CD4-positive, alpha-beta memory T cell (primary cell): ENCODE data around the gene PARP14. TPM values are rescaled to one million over a fixed set of nuclear protein-coding genes. Genes with fewer than 3 reads are reported as not detected.
"Not testable (repeated sequence)": the region's sequence is repeated elsewhere in the genome, so short reads cannot be mapped to it uniquely, and the experiment has no call there.

ENCODE experiments used
- CTCF ChIA-PET: fragments of 350-600 bp; sonication (Branson Sonifier 250); formaldehyde crosslinking; loops from one replicate; lab custom pipeline; 2021; ENCODE audit warnings: inconsistent platforms; ENCODE audit not compliant: partially characterized antibody; lab: Charles Lee
- POLR2A ChIA-PET: fragments of 350-600 bp; sonication (Branson Sonifier 250); formaldehyde crosslinking; loops from one replicate; lab custom pipeline; 2021; ENCODE audit not compliant: partially characterized antibody; lab: Charles Lee
- DNase-seq, 5 donors: peaks; one replicate each; pipeline versions ENCODE4 v3.0.0 to v3.0.0-alpha.2; 2020 to 2022; ENCODE audit warnings: mixed read lengths in 1 of 5
- H3K27ac ChIP-seq: one replicate; pipeline ENCODE4 v1.7.0; 2013; ENCODE audit warnings: low read depth, low read length
- H3K27me3 ChIP-seq: 2 replicates; pipeline ENCODE4 v1.7.0; 2013; ENCODE audit warnings: mild to moderate bottlenecking, low read length, moderate library complexity; ENCODE audit not compliant: insufficient read depth
- H3K36me3 ChIP-seq: 2 replicates; pipeline ENCODE4 v1.7.0; 2013; ENCODE audit warnings: mild to moderate bottlenecking, low read length, moderate library complexity; ENCODE audit not compliant: insufficient read depth
- H3K4me1 ChIP-seq: 2 replicates; pipeline ENCODE4 v1.7.0; 2013; ENCODE audit warnings: mild to moderate bottlenecking, low read length, moderate library complexity; ENCODE audit not compliant: insufficient read depth
- H3K4me3 ChIP-seq, 2 donors: one replicate each; pipeline ENCODE4 v1.7.0; 2013; ENCODE audit warnings: low read length in 2 of 2, mild to moderate bottlenecking in 1 of 2
- H3K9me3 ChIP-seq, 2 donors: one replicate each; pipeline ENCODE4 v1.7.0; 2013; ENCODE audit warnings: low read length in 2 of 2, control low read depth in 1 of 2; ENCODE audit not compliant: control insufficient read depth in 1 of 2
- H3K27ac Mint-ChIP-seq, 7 donors: one replicate each; pipeline ENCODE4 v1.8.0; 2020 to 2021; ENCODE audit warnings: mixed read lengths in 7 of 7, mild to moderate bottlenecking in 6 of 7, inconsistent platforms in 3 of 7, moderate library complexity in 3 of 7
- H3K27me3 Mint-ChIP-seq, 2 donors: one replicate each; pipeline ENCODE4 v1.8.0; 2020 to 2021; ENCODE audit warnings: mixed read lengths in 2 of 2
- H3K36me3 Mint-ChIP-seq, 2 donors: one replicate each; pipeline ENCODE4 v1.8.0; 2020 to 2021; ENCODE audit warnings: mixed read lengths in 2 of 2, inconsistent platforms in 1 of 2, mild to moderate bottlenecking in 1 of 2
- H3K4me1 Mint-ChIP-seq, 4 donors: one replicate each; pipeline ENCODE4 v1.8.0; 2020 to 2021; ENCODE audit warnings: mixed read lengths in 4 of 4, mild to moderate bottlenecking in 1 of 4
- H3K4me3 Mint-ChIP-seq, 8 donors: one replicate each; pipeline ENCODE4 v1.8.0; 2020 to 2021; ENCODE audit warnings: mixed read lengths in 8 of 8, mild to moderate bottlenecking in 7 of 8, moderate library complexity in 6 of 8, inconsistent platforms in 3 of 8
- H3K9me3 Mint-ChIP-seq, 8 donors: one replicate each; pipeline ENCODE4 v1.8.0; 2020 to 2021; ENCODE audit warnings: mixed read lengths in 8 of 8, mild to moderate bottlenecking in 5 of 8, inconsistent platforms in 3 of 8, moderate library complexity in 1 of 8
- intact Hi-C: fragments of 100-400 bp; cut with micrococcal nuclease; formaldehyde crosslinking; loops from one replicate; pipeline ENCODE4 v1.15.1; 2023
- polyA plus RNA-seq, 2 donors: library from polyadenylated mRNA; unstranded; fragments of 300-500 nt; fragmentation: Illumina TruSeq; gene quantifications; one replicate each; pipeline ENCODE4 v1.2.3, GENCODE V29; 2021
- total RNA-seq, 2 experiments: library from RNA; stranded (reverse); gene quantifications; one replicate each; pipeline ENCODE4 v1.2.3, GENCODE V29; 2021

PARP14 gene
- total and polyA plus RNA-seq, 4 experiments from 2014 or later: 5.4 to 79.6 (median 43.9) TPM

DNA sequence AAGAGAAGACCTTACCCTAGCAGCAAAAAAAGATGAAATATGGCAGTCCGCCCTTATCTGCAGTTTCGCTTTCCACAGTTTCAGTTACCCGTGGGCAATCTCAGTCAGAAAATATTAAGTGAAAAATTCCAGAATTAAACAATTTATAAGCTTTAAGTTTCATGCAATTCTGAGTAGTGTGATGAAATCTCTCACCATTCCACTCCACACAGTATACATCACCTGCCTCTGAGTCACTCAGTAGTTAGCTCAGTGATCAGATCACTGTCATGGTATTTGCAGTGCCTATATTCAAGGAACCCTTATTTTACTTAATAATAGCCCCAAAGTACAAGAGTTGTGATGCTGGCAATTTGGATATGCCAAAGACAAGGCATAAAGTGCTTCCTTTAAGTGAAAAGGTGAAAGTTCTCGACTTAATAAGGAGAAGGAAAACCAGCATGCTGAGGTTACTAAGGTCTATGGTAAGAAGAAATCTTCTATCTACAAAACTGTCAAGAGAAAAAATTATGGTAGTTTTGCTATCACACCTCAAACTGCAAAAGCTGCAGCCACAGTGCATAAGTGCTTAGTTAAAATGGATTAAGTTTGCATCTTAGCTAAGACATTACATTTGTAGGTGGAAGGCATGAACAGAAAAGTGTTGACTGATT, 64.9 kb downstream of the PARP14 start:
- peaks cover 46 to 54% of the 10 kb centered on the region in 2 donors for H3K36me3 Mint-ChIP-seq
- ChIA-PET POLR2A (no interaction called here), CTCF (interaction anchor here (0.8 to 1.6 kb wide), 2 partner anchors 10 to 11 kb away, joined by 4 to 7 read pairs; no protein-coding TSS in a partner anchor)
- no peak overlapping the region for H3K4me3 Mint-ChIP-seq
- H3K4me1 Mint-ChIP-seq: no peaks in the 10 kb centered on the region
- no peaks in the 10 kb centered on the region for H3K36me3 ChIP-seq
- no peaks in the 10 kb centered on the region for H3K27me3 Mint-ChIP-seq
- no peaks in the 10 kb centered on the region for H3K9me3 ChIP-seq
- no peak overlapping the region for H3K4me3 ChIP-seq
- H3K9me3 Mint-ChIP-seq: peaks cover 0 to 4% (median 0%) of the 10 kb centered on the region in 8 donors
- H3K27me3 ChIP-seq: no peaks in the 10 kb centered on the region
- no peak overlapping the region for H3K27ac Mint-ChIP-seq
- H3K27ac ChIP-seq: no peak overlapping the region
- no peak for DNase-seq
- H3K4me1 ChIP-seq: no peaks in the 10 kb centered on the region
- intact Hi-C loops: no loop called here

DNA sequence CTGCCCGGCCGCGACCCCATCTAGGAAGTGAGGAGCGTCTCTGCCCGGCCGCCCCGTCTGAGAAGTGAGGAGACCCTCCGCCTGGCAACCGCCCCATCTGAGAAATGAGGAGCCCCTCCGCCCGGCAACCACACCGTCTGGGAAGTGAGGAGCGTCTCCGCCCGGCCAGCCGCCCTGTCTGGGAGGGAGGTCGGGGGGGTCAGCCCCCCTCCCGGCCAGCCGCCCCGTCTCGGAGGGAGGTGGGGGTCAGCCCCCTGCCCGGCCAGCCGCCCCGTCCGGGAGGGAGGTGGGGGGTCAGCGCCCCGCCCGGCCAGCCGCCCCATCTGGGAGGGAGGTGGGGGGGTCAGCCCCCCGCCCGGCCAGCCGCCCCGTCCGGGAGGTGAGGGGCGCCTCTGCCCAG, 66.7 kb downstream of the PARP14 start:
- H3K4me1 ChIP-seq, CTCF ChIA-PET, H3K4me3 ChIP-seq, H3K27ac Mint-ChIP-seq, H3K9me3 ChIP-seq, H3K4me1 Mint-ChIP-seq, H3K27ac ChIP-seq, POLR2A ChIA-PET, H3K4me3 Mint-ChIP-seq, H3K27me3 Mint-ChIP-seq, H3K9me3 Mint-ChIP-seq, H3K27me3 ChIP-seq, DNase-seq, H3K36me3 ChIP-seq, intact Hi-C loops: not testable (repeated sequence)
- H3K36me3 Mint-ChIP-seq: peaks cover 50% of the 10 kb centered on the region in 2 donors

DNA sequence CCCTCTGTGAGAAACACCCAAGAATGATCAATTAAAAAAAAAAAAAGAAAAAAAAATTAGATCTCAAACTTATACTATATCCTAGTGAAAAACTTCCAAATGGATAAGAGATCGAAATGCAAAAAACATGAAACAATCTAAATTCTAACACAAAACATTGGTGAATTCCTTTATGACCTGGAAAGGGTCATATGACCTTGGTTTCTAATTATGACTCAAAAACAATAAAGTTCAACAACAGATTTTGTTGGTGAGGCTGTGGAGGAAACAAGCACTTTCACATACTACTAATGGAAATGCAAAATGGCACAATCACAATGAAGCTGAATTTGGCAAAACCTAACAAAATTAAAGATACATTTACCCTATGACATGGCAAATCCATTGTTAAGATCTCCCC, 67.7 kb downstream of the PARP14 start:
- H3K27ac Mint-ChIP-seq: no peak overlapping the region
- H3K9me3 Mint-ChIP-seq: peaks cover 0 to 3% (median 0%) of the 10 kb centered on the region in 8 donors
- peaks cover 49 to 50% of the 10 kb centered on the region in 2 donors for H3K36me3 Mint-ChIP-seq
- intact Hi-C loops: no loop called here
- POLR2A ChIA-PET: no interaction called here
- Histone ChIP-seq H3K9me3 (no peaks in the 10 kb centered on the region), H3K27ac (no peak overlapping the region), H3K27me3 (no peaks in the 10 kb centered on the region), H3K4me3 (no peak overlapping the region), H3K4me1 (no peaks in the 10 kb centered on the region), H3K36me3 (peaks cover 6% of the 10 kb centered on the region)
- H3K4me3 Mint-ChIP-seq: no peak overlapping the region
- no peaks in the 10 kb centered on the region for H3K4me1 Mint-ChIP-seq
- no peaks in the 10 kb centered on the region for H3K27me3 Mint-ChIP-seq
- no peak for DNase-seq
- CTCF ChIA-PET: no interaction called here

DNA sequence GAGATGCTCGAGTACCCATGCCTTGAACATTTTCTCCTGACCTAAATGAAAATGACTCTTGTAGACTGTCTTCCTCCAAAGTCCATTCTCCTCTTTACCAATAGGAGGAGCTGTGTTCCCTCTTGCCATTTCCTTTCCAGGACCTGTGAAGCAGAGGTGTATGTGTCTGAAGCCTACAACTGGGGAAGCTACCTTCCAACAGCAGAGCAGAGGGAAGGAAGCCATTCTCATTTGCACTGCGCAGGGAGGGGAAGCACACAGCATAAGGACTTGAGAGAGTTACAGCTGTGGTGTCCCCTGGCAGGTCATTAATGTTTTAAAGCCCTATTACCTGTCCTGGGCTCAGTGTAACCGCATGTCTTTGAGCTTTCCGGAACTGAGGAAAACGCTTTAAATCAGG, 74.3 kb downstream of the PARP14 start:
- no peaks in the 10 kb centered on the region for H3K4me1 ChIP-seq
- no peak overlapping the region for H3K4me3 ChIP-seq
- peak in 4 of 5 donors; percentile 33 to 52 (median 46) for DNase-seq
- H3K4me3 Mint-ChIP-seq: no peak overlapping the region
- H3K36me3 Mint-ChIP-seq: peaks cover 42 to 57% of the 10 kb centered on the region in 2 donors
- POLR2A ChIA-PET: interaction anchor here (0.9 to 1.0 kb wide), 2 partner anchors 273 to 275 kb away, joined by 3 read pairs; no protein-coding TSS in a partner anchor
- H3K36me3 ChIP-seq: peaks cover 6% of the 10 kb centered on the region
- intact Hi-C loops: loop anchor here (1.0 to 2.0 kb wide), 2 partner anchors 273 to 504 kb away; no protein-coding TSS in a partner anchor
- no peak overlapping the region for H3K27ac ChIP-seq
- H3K9me3 ChIP-seq: no peaks in the 10 kb centered on the region
- no peaks in the 10 kb centered on the region for H3K27me3 Mint-ChIP-seq
- H3K27ac Mint-ChIP-seq: peak overlapping the region in 1 of 7 donors; percentile 24
- H3K9me3 Mint-ChIP-seq: no peaks in the 10 kb centered on the region
- CTCF ChIA-PET: interaction anchor here (0.6 to 3.5 kb wide), 13 partner anchors 9 to 274 kb away, joined by 3 to 32 read pairs (median 4); partner anchors contain the start of genes HSPBAP1 and SEMA5B
- peaks cover 0 to 3% (median under 1%) of the 10 kb centered on the region in 4 donors for H3K4me1 Mint-ChIP-seq
- H3K27me3 ChIP-seq: no peaks in the 10 kb centered on the region

DNA sequence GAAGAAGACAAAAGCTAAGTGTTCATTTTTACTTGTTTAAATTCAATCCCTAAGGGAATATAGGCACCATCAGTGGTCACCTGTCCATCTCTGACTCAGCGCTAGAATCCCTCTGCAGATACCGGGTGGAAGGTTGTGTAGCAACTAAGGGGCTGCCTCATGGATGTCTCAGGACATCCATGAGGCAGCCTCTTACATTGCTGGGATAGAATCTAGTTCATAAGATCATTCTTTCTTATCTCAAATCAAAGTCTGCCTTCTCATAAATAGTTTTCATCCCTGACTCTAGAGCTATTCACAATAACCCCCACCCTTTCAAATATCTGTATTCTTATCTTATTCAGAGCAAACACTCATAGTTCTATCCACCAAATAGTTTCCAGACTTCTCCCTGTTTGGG, 74.9 kb downstream of the PARP14 start:
- Mint-ChIP-seq H3K9me3 (no peaks in the 10 kb centered on the region), H3K36me3 (peaks cover 41 to 57% of the 10 kb centered on the region in 2 donors), H3K27me3 (no peaks in the 10 kb centered on the region), H3K27ac (peak overlapping the region in 1 of 7 donors; percentile 44), H3K4me1 (peaks cover 0 to 3% (median under 1%) of the 10 kb centered on the region in 4 donors), H3K4me3 (no peak overlapping the region)
- ChIA-PET CTCF (interaction anchor here (0.6 to 3.5 kb wide), 13 partner anchors 10 to 273 kb away, joined by 3 to 32 read pairs (median 4); partner anchors contain the start of genes HSPBAP1 and SEMA5B), POLR2A (interaction anchor here (0.9 to 1.0 kb wide), 2 partner anchors 273 to 274 kb away, joined by 3 read pairs; no protein-coding TSS in a partner anchor)
- peaks cover 6% of the 10 kb centered on the region for H3K36me3 ChIP-seq
- no peak for DNase-seq
- no peaks in the 10 kb centered on the region for H3K9me3 ChIP-seq
- intact Hi-C loops: loop anchor here (1.0 to 2.0 kb wide), 2 partner anchors 273 to 503 kb away; no protein-coding TSS in a partner anchor
- no peak overlapping the region for H3K4me3 ChIP-seq
- no peaks in the 10 kb centered on the region for H3K27me3 ChIP-seq
- H3K4me1 ChIP-seq: no peaks in the 10 kb centered on the region
- no peak overlapping the region for H3K27ac ChIP-seq

DNA sequence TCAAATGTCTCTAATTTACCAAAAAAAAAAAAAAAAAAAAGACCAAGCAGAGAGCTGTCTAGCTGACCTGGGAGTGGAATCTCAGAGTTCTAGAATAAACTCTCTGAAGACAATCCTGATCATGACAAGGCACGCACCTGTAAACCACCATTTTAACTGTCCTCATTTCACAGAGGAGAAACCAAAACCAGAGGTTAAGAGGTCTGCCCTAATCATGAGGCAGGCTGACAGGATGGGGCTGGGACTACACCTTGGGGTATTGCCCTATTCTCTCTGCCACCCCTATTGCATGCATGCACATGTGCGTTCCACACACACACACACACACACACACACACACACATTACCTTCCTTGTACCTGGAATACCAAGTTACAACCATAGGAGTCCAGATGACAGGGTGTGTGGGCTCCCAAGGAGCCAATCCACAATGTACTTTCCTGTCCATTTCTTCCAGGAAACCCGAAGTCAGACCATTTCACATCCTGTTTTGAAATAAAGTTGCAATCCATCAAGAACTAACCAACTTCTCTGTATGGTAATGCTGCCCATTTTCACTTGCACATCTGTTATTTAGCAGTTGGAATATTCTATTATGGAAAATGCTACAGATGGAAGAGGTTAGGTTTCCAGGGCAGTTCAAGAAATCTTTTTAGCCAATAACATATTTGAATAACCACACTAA, 78.4 kb downstream of the PARP14 start:
- Mint-ChIP-seq H3K36me3 (peaks cover 25 to 41% of the 10 kb centered on the region in 2 donors), H3K4me3 (no peak overlapping the region), H3K27ac (peak overlapping the region in 2 of 7 donors; percentile 2 to 17), H3K4me1 (peaks cover 0 to 3% (median 2%) of the 10 kb centered on the region in 4 donors), H3K9me3 (no peaks in the 10 kb centered on the region), H3K27me3 (no peaks in the 10 kb centered on the region)
- no peak for DNase-seq
- no peak overlapping the region for H3K4me3 ChIP-seq
- ChIA-PET CTCF (interaction anchor here (2.1 kb wide), 1 partner anchor 14 kb away, joined by 8 read pairs; no protein-coding TSS in a partner anchor), POLR2A (no interaction called here)
- no peak overlapping the region for H3K27ac ChIP-seq
- intact Hi-C loops: no loop called here
- H3K4me1 ChIP-seq: no peaks in the 10 kb centered on the region
- no peaks in the 10 kb centered on the region for H3K9me3 ChIP-seq
- no peaks in the 10 kb centered on the region for H3K27me3 ChIP-seq
- H3K36me3 ChIP-seq: no peaks in the 10 kb centered on the region
